Fibroblast of skin of back (primary cell): ENCODE measurements around the gene SLC19A1.
"Not testable (repeated sequence)": the region's sequence is repeated elsewhere in the genome, so short reads cannot be mapped to it uniquely, and the experiment has no call there.

Experiments used
- DNase-seq: peaks from one replicate; pipeline ENCODE4 v3.0.0-alpha.2; 2013

The SLC19A1 gene

GRCh38 chr21:45532826-45533360, 9.3 kb downstream of the SLC19A1 start:
- no peak for DNase-seq

GRCh38 chr21:45531393-45532215, 10.6 kb downstream of the SLC19A1 start:
- DNase-seq: no peak

- not testable (repeated sequence) for DNase-seq
These were observed 11.2 kb downstream of the SLC19A1 start for GRCh38 chr21:45531114-45531392.

GRCh38 chr21:45530423-45531113, 11.7 kb downstream of the SLC19A1 start:
- DNase-seq: no peak

- DNase-seq: no peak
These were observed 12.3 kb downstream of the SLC19A1 start for GRCh38 chr21:45529785-45530422.

GRCh38 chr21:45528981-45529784, 13.1 kb downstream of the SLC19A1 start:
- DNase-seq: no peak

GRCh38 chr21:45528028-45528705, 14.1 kb downstream of the SLC19A1 start:
- no peak for DNase-seq

- DNase-seq: not testable (repeated sequence)
These were observed 14.9 kb downstream of the SLC19A1 start for GRCh38 chr21:45527151-45527999.

GRCh38 chr21:45525910-45526306, 16.3 kb downstream of the SLC19A1 start:
- no peak for DNase-seq

- DNase-seq: no peak
These were observed 16.9 kb downstream of the SLC19A1 start for GRCh38 chr21:45525153-45525909.

GRCh38 chr21:45524756-45525152, 17.5 kb downstream of the SLC19A1 start:
- no peak for DNase-seq

GRCh38 chr21:45523411-45524101, 18.7 kb downstream of the SLC19A1 start:
- no peak for DNase-seq

GRCh38 chr21:45522986-45523385, 19.3 kb downstream of the SLC19A1 start:
- no peak for DNase-seq

GRCh38 chr21:45522381-45522780, 19.9 kb downstream of the SLC19A1 start:
- no peak for DNase-seq

GRCh38 chr21:45521241-45521640, 21.0 kb downstream of the SLC19A1 start:
- DNase-seq: no peak

GRCh38 chr21:45519182-45519581, 23.1 kb downstream of the SLC19A1 start:
- DNase-seq: no peak

GRCh38 chr21:45518742-45519141, 23.5 kb downstream of the SLC19A1 start:
- DNase-seq: peak; percentile 30

GRCh38 chr21:45517249-45518065, 24.8 kb downstream of the SLC19A1 start:
- DNase-seq: no peak
